Suprapubic skin (tissue), 4 donors: Measurements from ENCODE around the gene EYA2. TPM values are rescaled to one million over a fixed set of nuclear protein-coding genes. Genes with fewer than 3 reads are reported as not detected.

Source experiments
- DNase-seq, 2 donors: peaks; one replicate each; pipeline ENCODE4 v3.0.0-alpha.2; 2019; ENCODE audit warnings: low spot score in 2 of 2
- H3K27ac ChIP-seq: fragments of 200-600 bp; sonication (generic); one replicate; pipeline ENCODE4 v1.5.1; 2019
- H3K27me3 ChIP-seq: fragments of 200-600 bp; sonication (generic); one replicate; pipeline ENCODE4 v1.5.1; 2019
- H3K36me3 ChIP-seq: fragments of 200-600 bp; sonication (generic); one replicate; pipeline ENCODE4 v1.5.1; 2019
- H3K4me1 ChIP-seq: fragments of 200-600 bp; sonication (generic); one replicate; pipeline ENCODE4 v1.5.1; 2019
- H3K4me3 ChIP-seq: fragments of 200-600 bp; sonication (generic); one replicate; pipeline ENCODE4 v1.5.1; 2019; ENCODE audit warnings: mild to moderate bottlenecking
- H3K9me3 ChIP-seq: fragments of 200-600 bp; sonication (generic); one replicate; pipeline ENCODE4 v1.5.1; 2019
- CTCF ChIP-seq, 2 donors: fragments of 200-600 bp in 1 of 2; fragments of 450-650 bp in 1 of 2; sonication (generic) in 1 of 2; IDR thresholded peaks; one replicate each; pipeline ENCODE4 v1.5.1; 2016 to 2019; ENCODE audit warnings: antibody characterized with exemption in 2 of 2, mild to moderate bottlenecking in 1 of 2, moderate library complexity in 1 of 2
- EP300 ChIP-seq: sonication (generic); formaldehyde crosslinking; IDR thresholded peaks from one replicate; pipeline ENCODE4 v1.6.1; 2017; ENCODE audit warnings: antibody characterized with exemption
- POLR2A ChIP-seq, 2 donors: fragments of 450-650 bp; IDR thresholded peaks; one replicate each; pipeline ENCODE4 v1.6.1; 2017; ENCODE audit warnings: antibody characterized with exemption in 2 of 2, mild to moderate bottlenecking in 2 of 2, moderate library complexity in 2 of 2
- POLR2AphosphoS5 ChIP-seq, 3 donors: sonication (generic); formaldehyde crosslinking; IDR thresholded peaks; one replicate each; pipeline ENCODE4 v1.6.1; 2017; ENCODE audit warnings: antibody characterized with exemption in 3 of 3
- WGBS: methylation state at CpG from one replicate; pipeline ENCODE4 v1.1.5; 2018; 5-methylcytosine and 5-hydroxymethylcytosine counted together
- total RNA-seq, 4 donors: library from RNA; depleted of rRNA; stranded (reverse); fragments of >200 nt; gene quantifications; one replicate each; pipeline ENCODE4 v1.1.0, GENCODE V29; 2016

The EYA2 gene
- total RNA-seq, 4 donors from 2014 or later: 2.3 to 4.0 (median 3.3) TPM

- Histone ChIP-seq H3K27ac (peak overlapping the region; percentile 39), H3K36me3 (no peaks in the 10 kb centered on the region), H3K9me3 (no peaks in the 10 kb centered on the region), H3K27me3 (no peaks in the 10 kb centered on the region), H3K4me1 (peaks cover 31% of the 10 kb centered on the region), H3K4me3 (no peak overlapping the region)
- TF ChIP-seq POLR2A (IDR thresholded peaks at IDR 0.05) (no peak), EP300 (no peak), CTCF (IDR thresholded peaks at IDR 0.05) (no peak), POLR2AphosphoS5 (IDR thresholded peaks at IDR 0.05) (no peak)
- 67% methylated on average over 10 of the region's 10 CpGs for WGBS
- peak in 1 of 2 donors; percentile 37 for DNase-seq
Observed at GRCh38 chr20:46974669-46975434, 80.2 kb downstream of the EYA2 start.

- Histone ChIP-seq H3K27ac (no peak overlapping the region), H3K36me3 (no peaks in the 10 kb centered on the region), H3K9me3 (no peaks in the 10 kb centered on the region), H3K4me3 (no peak overlapping the region), H3K27me3 (no peaks in the 10 kb centered on the region), H3K4me1 (peaks cover 33% of the 10 kb centered on the region)
- WGBS: 94% methylated on average over 6 of the region's 6 CpGs
- peak in 1 of 2 donors; percentile 20 for DNase-seq
- no peak for TF ChIP-seq CTCF (IDR thresholded peaks at IDR 0.05)
- TF ChIP-seq EP300: no peak
- TF ChIP-seq POLR2AphosphoS5 (IDR thresholded peaks at IDR 0.05): no peak
- no peak for TF ChIP-seq POLR2A (IDR thresholded peaks at IDR 0.05)
Observed at GRCh38 chr20:46975976-46976375, 81.3 kb downstream of the EYA2 start.

- H3K9me3 ChIP-seq: no peaks in the 10 kb centered on the region
- no peak for TF ChIP-seq CTCF (IDR thresholded peaks at IDR 0.05)
- no peak for TF ChIP-seq POLR2A (IDR thresholded peaks at IDR 0.05)
- TF ChIP-seq POLR2AphosphoS5 (IDR thresholded peaks at IDR 0.05): no peak
- no peak for TF ChIP-seq EP300
- no peaks in the 10 kb centered on the region for H3K27me3 ChIP-seq
- H3K27ac ChIP-seq: no peak overlapping the region
- H3K4me1 ChIP-seq: peaks cover 33% of the 10 kb centered on the region
- no peak overlapping the region for H3K4me3 ChIP-seq
- H3K36me3 ChIP-seq: no peaks in the 10 kb centered on the region
- no peak for DNase-seq
Observed at GRCh38 chr20:46977204-46977603, 82.6 kb downstream of the EYA2 start.

- Histone ChIP-seq H3K4me1 (peaks cover 33% of the 10 kb centered on the region), H3K27me3 (no peaks in the 10 kb centered on the region), H3K9me3 (no peaks in the 10 kb centered on the region), H3K36me3 (no peaks in the 10 kb centered on the region), H3K27ac (no peak overlapping the region), H3K4me3 (no peak overlapping the region)
- TF ChIP-seq POLR2A (IDR thresholded peaks at IDR 0.05) (no peak), POLR2AphosphoS5 (IDR thresholded peaks at IDR 0.05) (no peak), CTCF (IDR thresholded peaks at IDR 0.05) (no peak), EP300 (no peak)
- no peak for DNase-seq
- WGBS: 90% methylated on average over 13 of the region's 13 CpGs
Observed at GRCh38 chr20:46977909-46978588, 83.4 kb downstream of the EYA2 start.

- 37% methylated on average over 6 of the region's 9 CpGs for WGBS
- no peaks in the 10 kb centered on the region for H3K9me3 ChIP-seq
- TF ChIP-seq POLR2AphosphoS5 (IDR thresholded peaks at IDR 0.05): no peak
- no peak for TF ChIP-seq POLR2A (IDR thresholded peaks at IDR 0.05)
- no peak for TF ChIP-seq CTCF (IDR thresholded peaks at IDR 0.05)
- no peak for TF ChIP-seq EP300
- no peak for DNase-seq
- peaks cover 33% of the 10 kb centered on the region for H3K4me1 ChIP-seq
- H3K27me3 ChIP-seq: no peaks in the 10 kb centered on the region
- no peak overlapping the region for H3K4me3 ChIP-seq
- no peak overlapping the region for H3K27ac ChIP-seq
- H3K36me3 ChIP-seq: no peaks in the 10 kb centered on the region
Observed at GRCh38 chr20:46978951-46979491, 84.4 kb downstream of the EYA2 start.
